GM23248 (cell line): ENCODE data around the gene SHROOM2.

Experiments used
- EZH2 ChIP-seq: fragments of 200-600 bp; sonication (generic); IDR thresholded peaks from 2 replicates; pipeline ENCODE4 v1.6.1; 2018; ENCODE audit warnings: antibody characterized with exemption, mild to moderate bottlenecking; ENCODE audit not compliant: insufficient read depth, poor library complexity, severe bottlenecking
- EZH2phosphoT487 ChIP-seq: fragments of 200-600 bp; sonication (generic); IDR thresholded peaks from 2 replicates; pipeline ENCODE4 v1.6.1; 2018; ENCODE audit warnings: antibody characterized with exemption, moderate library complexity, mild to moderate bottlenecking, low read depth; ENCODE audit not compliant: insufficient read depth

- TF ChIP-seq EZH2 (no peak), EZH2phosphoT487 (no peak)
These were observed 8.3 kb downstream of the SHROOM2 start for GRCh38 chrX:9794495-9794894.
